ENCODE results near the gene FANCM.
"Not testable (repeated sequence)": the region's sequence is repeated elsewhere in the genome, so short reads cannot be mapped to it uniquely, and the experiment has no call there.

Gene FANCM

GRCh38 chr14:45181329-45181728 is 45.6 kb downstream of the FANCM start:
- Mint-ChIP-seq H3K4me3 (no peak overlapping the region), H3K4me1 (ENCODE audit: low read depth) (no peaks in the 10 kb centered on the region), H3K27ac (no peak overlapping the region), H3K27me3 (no peaks in the 10 kb centered on the region), H3K36me3 (peaks cover 14% of the 10 kb centered on the region), H3K9me3 (ENCODE audit: low read depth) (no peaks in the 10 kb centered on the region)

- no peak overlapping the region for H3K27ac Mint-ChIP-seq
- peaks cover 19% of the 10 kb centered on the region for H3K36me3 Mint-ChIP-seq
- H3K27me3 Mint-ChIP-seq: no peaks in the 10 kb centered on the region
Measured at GRCh38 chr14:45181806-45182205, 46.1 kb downstream of the FANCM start.

DNA sequence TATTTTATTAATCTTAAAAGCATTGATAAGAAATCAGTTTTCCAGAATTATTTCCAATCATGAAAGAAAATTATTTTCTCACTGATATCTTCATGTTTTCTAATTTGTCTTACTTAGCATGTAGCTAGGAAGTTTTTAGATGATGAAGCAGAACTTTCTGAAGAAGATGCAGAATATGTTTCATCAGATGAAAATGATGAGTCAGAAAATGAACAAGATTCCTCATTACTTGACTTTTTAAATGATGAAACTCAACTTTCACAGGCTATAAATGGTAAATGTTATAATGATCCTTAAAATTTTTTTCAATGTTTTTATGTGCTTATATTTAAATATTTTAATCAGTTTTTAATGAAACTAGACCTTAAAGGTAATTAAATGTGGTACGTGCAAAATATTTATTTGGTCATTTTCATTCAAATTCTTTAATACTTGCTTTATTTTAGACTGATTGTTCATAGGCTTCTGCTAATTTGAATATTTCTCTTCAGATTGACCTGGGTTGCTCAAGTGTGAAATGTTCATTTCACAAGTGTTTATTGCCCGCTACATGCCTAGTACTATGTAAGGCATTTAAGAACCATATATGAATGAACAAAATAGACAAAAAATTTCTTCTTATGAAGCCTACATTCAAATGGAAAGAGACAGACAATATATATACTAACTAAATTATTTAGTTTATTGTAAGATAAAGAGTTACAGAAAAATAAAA is 49.5 kb downstream of the FANCM start:
- H3K27me3 Mint-ChIP-seq: no peaks in the 10 kb centered on the region
- no peak overlapping the region for H3K4me3 Mint-ChIP-seq

More at GRCh38 chr14:45181806-45182205, 46.1 kb downstream of the FANCM start:
- no peaks in the 10 kb centered on the region for H3K4me1 Mint-ChIP-seq (ENCODE audit: low read depth)
- H3K4me3 Mint-ChIP-seq: no peak overlapping the region
- H3K9me3 Mint-ChIP-seq (ENCODE audit: low read depth): no peaks in the 10 kb centered on the region

GRCh38 chr14:45194964-45195363 is 59.2 kb downstream of the FANCM start:
- Mint-ChIP-seq H3K27ac (peak overlapping the region; percentile 6), H3K4me3 (no peak overlapping the region), H3K9me3 (ENCODE audit: low read depth) (no peaks in the 10 kb centered on the region)

More for the DNA sequence above, 49.5 kb downstream of the FANCM start:
- H3K27ac Mint-ChIP-seq: no peak overlapping the region
- H3K4me1 Mint-ChIP-seq (ENCODE audit: low read depth): no peaks in the 10 kb centered on the region
- H3K36me3 Mint-ChIP-seq: peaks cover 25% of the 10 kb centered on the region
- H3K9me3 Mint-ChIP-seq (ENCODE audit: low read depth): no peaks in the 10 kb centered on the region

GRCh38 chr14:45198551-45198950 is 62.8 kb downstream of the FANCM start:
- no peaks in the 10 kb centered on the region for H3K9me3 Mint-ChIP-seq (ENCODE audit: low read depth)
- no peaks in the 10 kb centered on the region for H3K27me3 Mint-ChIP-seq
- peaks cover 15% of the 10 kb centered on the region for H3K36me3 Mint-ChIP-seq
- no peak overlapping the region for H3K4me3 Mint-ChIP-seq
- peaks cover 9% of the 10 kb centered on the region for H3K4me1 Mint-ChIP-seq (ENCODE audit: low read depth)
- H3K27ac Mint-ChIP-seq: no peak overlapping the region

More at GRCh38 chr14:45194964-45195363, 59.2 kb downstream of the FANCM start:
- Mint-ChIP-seq H3K4me1 (ENCODE audit: low read depth) (peaks cover 6% of the 10 kb centered on the region), H3K36me3 (peaks cover 15% of the 10 kb centered on the region), H3K27me3 (no peaks in the 10 kb centered on the region)

DNA sequence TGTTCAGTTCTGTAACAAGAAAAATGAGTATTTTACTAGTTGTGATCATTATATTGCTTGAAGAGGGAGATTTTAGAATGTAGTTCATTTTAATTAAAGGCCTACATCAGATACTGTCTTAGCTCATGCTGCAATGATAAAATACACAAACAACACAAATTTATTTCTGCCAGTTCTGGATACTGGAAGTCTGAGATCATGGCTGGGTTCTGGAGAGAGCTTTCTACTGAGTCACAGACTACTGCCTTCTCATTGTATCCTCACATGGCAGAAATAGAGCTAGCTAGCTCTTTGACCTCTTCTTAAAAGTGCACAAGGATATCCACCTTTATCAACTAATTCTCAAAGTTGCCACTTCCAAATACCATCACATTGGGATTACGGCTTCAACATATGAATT is 63.5 kb downstream of the FANCM start:
- H3K9me3 Mint-ChIP-seq (ENCODE audit: low read depth): no peaks in the 10 kb centered on the region
- H3K4me3 Mint-ChIP-seq: no peak overlapping the region
- H3K4me1 Mint-ChIP-seq (ENCODE audit: low read depth): peaks cover 9% of the 10 kb centered on the region
- H3K27me3 Mint-ChIP-seq: no peaks in the 10 kb centered on the region
- peaks cover 15% of the 10 kb centered on the region for H3K36me3 Mint-ChIP-seq
- no peak overlapping the region for H3K27ac Mint-ChIP-seq

DNA sequence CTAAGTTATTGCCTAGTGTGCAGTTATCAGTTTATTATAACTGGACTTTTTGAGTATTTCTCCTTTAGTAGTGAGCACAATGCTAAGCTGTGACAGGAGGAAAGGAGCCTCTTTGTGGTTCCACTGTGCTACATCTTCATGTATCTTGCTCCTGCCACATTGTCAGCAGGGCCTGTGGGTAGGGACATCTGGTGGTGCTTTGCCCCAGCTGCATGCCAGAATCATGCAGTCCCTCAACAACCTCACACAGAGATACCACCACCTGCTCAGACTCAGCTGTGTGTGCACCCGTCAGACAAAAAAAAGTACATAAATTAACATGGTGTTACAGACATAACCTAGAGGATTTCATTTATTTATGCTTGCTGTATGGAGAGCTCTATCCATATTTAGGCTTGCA is 66.2 kb downstream of the FANCM start:
- H3K9me3 Mint-ChIP-seq (ENCODE audit: low read depth): no peaks in the 10 kb centered on the region
- peaks cover 2% of the 10 kb centered on the region for H3K4me1 Mint-ChIP-seq (ENCODE audit: low read depth)
- H3K27me3 Mint-ChIP-seq: no peaks in the 10 kb centered on the region
- H3K4me3 Mint-ChIP-seq: no peak overlapping the region
- peak overlapping the region; percentile 38 for H3K27ac Mint-ChIP-seq
- H3K36me3 Mint-ChIP-seq: peaks cover 8% of the 10 kb centered on the region

GRCh38 chr14:45204241-45204640 is 68.5 kb downstream of the FANCM start:
- Mint-ChIP-seq H3K4me1 (ENCODE audit: low read depth) (peaks cover 2% of the 10 kb centered on the region), H3K27ac (no peak overlapping the region), H3K4me3 (no peak overlapping the region), H3K36me3 (peaks cover 7% of the 10 kb centered on the region), H3K27me3 (no peaks in the 10 kb centered on the region), H3K9me3 (ENCODE audit: low read depth) (no peaks in the 10 kb centered on the region)

GRCh38 chr14:45210159-45210558 is 74.4 kb downstream of the FANCM start:
- Mint-ChIP-seq H3K4me3 (no peak overlapping the region), H3K27ac (no peak overlapping the region), H3K36me3 (peaks cover 20% of the 10 kb centered on the region)

DNA sequence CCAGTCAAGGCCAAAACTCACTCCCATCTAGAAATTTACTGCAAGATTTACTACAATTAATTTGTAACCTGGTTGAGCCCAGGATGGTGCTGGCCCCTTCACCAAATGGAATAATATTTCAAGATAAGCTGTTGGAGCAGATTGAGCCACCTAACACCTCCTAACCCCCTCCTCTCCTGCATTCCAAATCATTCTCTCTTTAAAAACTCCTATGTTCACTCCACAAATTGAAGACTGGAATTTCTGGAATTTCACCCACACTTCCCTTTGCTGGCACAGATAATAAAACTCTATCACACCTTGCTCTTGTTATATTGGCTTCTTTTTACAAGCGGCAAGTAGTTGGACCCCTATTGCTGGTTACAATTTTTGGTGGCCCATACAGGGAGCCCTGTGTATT is 75.6 kb downstream of the FANCM start:
- Mint-ChIP-seq H3K4me1 (ENCODE audit: low read depth) (no peaks in the 10 kb centered on the region), H3K27ac (no peak overlapping the region), H3K9me3 (ENCODE audit: low read depth) (no peaks in the 10 kb centered on the region), H3K36me3 (peaks cover 20% of the 10 kb centered on the region), H3K27me3 (no peaks in the 10 kb centered on the region), H3K4me3 (no peak overlapping the region)

More at GRCh38 chr14:45210159-45210558, 74.4 kb downstream of the FANCM start:
- H3K27me3 Mint-ChIP-seq: no peaks in the 10 kb centered on the region
- H3K4me1 Mint-ChIP-seq (ENCODE audit: low read depth): no peaks in the 10 kb centered on the region
- H3K9me3 Mint-ChIP-seq (ENCODE audit: low read depth): no peaks in the 10 kb centered on the region

DNA sequence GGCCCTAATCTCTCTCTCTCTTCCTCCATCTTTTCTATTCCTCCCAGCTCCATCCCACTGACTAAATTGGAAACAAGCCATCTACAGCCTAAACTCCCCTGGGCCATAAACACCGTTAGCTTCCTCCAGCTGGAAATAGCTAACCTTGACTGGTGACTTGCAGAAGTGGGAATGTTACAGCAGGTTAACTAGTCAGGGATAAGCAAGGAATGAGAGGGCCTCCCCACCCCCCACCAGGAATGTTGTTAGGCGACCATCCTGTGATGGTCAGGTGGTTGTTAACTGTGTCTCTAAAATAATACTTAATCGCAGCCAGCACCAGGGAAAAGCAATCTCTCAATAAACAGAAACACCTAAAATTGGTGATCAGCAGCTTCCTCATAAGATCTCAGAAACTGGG is 76.5 kb downstream of the FANCM start:
- H3K27ac Mint-ChIP-seq: no peak overlapping the region
- no peaks in the 10 kb centered on the region for H3K9me3 Mint-ChIP-seq (ENCODE audit: low read depth)
- H3K4me3 Mint-ChIP-seq: no peak overlapping the region
- peaks cover 16% of the 10 kb centered on the region for H3K36me3 Mint-ChIP-seq
- H3K27me3 Mint-ChIP-seq: no peaks in the 10 kb centered on the region
- no peaks in the 10 kb centered on the region for H3K4me1 Mint-ChIP-seq (ENCODE audit: low read depth)

DNA sequence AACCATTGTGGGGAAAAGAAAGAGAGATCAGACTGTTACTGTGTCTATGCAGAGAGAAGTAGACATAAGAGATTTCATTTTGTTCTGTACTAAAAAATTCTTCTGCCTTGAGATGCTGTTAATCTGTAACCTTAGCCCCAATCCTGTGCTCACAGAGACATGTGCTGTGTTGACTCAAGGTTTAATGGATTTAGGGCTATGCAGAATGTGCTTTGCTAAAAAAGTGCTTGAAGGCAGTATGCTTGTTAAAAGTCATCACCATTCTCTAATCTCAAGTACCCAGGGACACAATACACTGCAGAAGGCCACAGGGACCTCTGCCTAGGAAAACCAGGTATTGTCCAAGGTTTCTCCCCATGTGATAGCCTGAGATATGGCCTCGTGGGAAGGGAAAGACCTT is 78.0 kb downstream of the FANCM start:
- H3K4me1 Mint-ChIP-seq (ENCODE audit: low read depth); H3K9me3 Mint-ChIP-seq (ENCODE audit: low read depth); H3K27me3 Mint-ChIP-seq; H3K27ac Mint-ChIP-seq; H3K4me3 Mint-ChIP-seq: not testable (repeated sequence)
- peaks cover 19% of the 10 kb centered on the region for H3K36me3 Mint-ChIP-seq

GRCh38 chr14:45214341-45214740 is 78.6 kb downstream of the FANCM start:
- H3K4me1 Mint-ChIP-seq (ENCODE audit: low read depth); H3K27me3 Mint-ChIP-seq; H3K9me3 Mint-ChIP-seq (ENCODE audit: low read depth); H3K4me3 Mint-ChIP-seq; H3K27ac Mint-ChIP-seq: not testable (repeated sequence)
- H3K36me3 Mint-ChIP-seq: peaks cover 19% of the 10 kb centered on the region

GRCh38 chr14:45222485-45223262 is 86.9 kb downstream of the FANCM start:
- H3K9me3 Mint-ChIP-seq (ENCODE audit: low read depth): no peaks in the 10 kb centered on the region
- H3K4me3 Mint-ChIP-seq: no peak overlapping the region
- peaks cover 3% of the 10 kb centered on the region for H3K4me1 Mint-ChIP-seq (ENCODE audit: low read depth)
- no peak overlapping the region for H3K27ac Mint-ChIP-seq
- H3K27me3 Mint-ChIP-seq: no peaks in the 10 kb centered on the region
- peaks cover 28% of the 10 kb centered on the region for H3K36me3 Mint-ChIP-seq

GRCh38 chr14:45227566-45227965 is 91.8 kb downstream of the FANCM start:
- H3K4me1 Mint-ChIP-seq (ENCODE audit: low read depth): peaks cover 3% of the 10 kb centered on the region
- H3K27ac Mint-ChIP-seq: no peak overlapping the region
- H3K4me3 Mint-ChIP-seq: no peak overlapping the region
- H3K27me3 Mint-ChIP-seq: no peaks in the 10 kb centered on the region
- H3K36me3 Mint-ChIP-seq: peaks cover 37% of the 10 kb centered on the region
- no peaks in the 10 kb centered on the region for H3K9me3 Mint-ChIP-seq (ENCODE audit: low read depth)

Data from activated naive CD8-positive, alpha-beta T cell (primary cell).